GM12878 (cell line): ENCODE results near the gene SYT14.

Experiments used
- RCOR1 ChIP-seq: conservative IDR thresholded peaks from 2 replicates; pipeline ENCODE4 v1.6.1; 2012; ENCODE audit warnings: low read depth, low read length, improper control_type of control experiment
- RELA ChIP-seq: fragments of 450-650 bp; IDR thresholded peaks from 2 replicates; pipeline ENCODE4 v1.8.0; 2014; ENCODE audit warnings: borderline replicate concordance; ENCODE audit not compliant: partially characterized antibody
- SKIL ChIP-seq: fragments of 450-650 bp; IDR thresholded peaks from 2 replicates; pipeline ENCODE4 v1.6.1; 2017; ENCODE audit warnings: mild to moderate bottlenecking, low read depth, inconsistent platforms; ENCODE audit not compliant: poor library complexity, severe bottlenecking
- TF ChIP-seq, protein P1 (sequence below), 3 experiments: IDR thresholded peaks in 2 of 3; conservative IDR thresholded peaks in 1 of 3; 2 replicates each; pipeline ENCODE4 v1.5.1; 2011; ENCODE audit warnings: low read depth in 3 of 3, low read length in 3 of 3, mild to moderate bottlenecking in 3 of 3, control low read depth in 2 of 3, moderate library complexity in 2 of 3, inconsistent platforms in 1 of 3, mixed read lengths in 1 of 3; ENCODE audit not compliant: control insufficient read depth in 2 of 3, insufficient read depth in 1 of 3; ENCODE audit errors: extremely low read depth in 1 of 3

DNA sequence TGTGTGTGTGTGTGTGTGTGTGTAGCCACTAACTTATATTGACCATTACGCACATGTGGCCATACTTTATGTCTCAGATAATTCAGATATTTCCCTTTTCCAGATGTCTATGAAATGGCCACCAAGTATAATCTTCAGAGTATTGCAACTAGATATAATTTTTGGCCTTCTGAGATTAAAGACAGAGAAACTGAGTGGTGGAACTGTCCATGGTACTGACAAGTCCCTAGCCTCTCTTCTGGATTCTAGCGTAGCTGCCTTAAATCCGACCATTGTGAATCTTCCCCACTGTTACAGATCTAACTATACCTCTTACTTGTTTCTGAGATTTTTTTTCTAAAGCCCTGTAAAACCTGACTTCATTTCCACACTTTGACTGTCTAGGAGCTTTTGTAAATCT is 194.6 kb downstream of the SYT14 start:
- no peak for TF ChIP-seq RCOR1
- no peak for TF ChIP-seq SKIL
- TF ChIP-seq, protein P1, sequence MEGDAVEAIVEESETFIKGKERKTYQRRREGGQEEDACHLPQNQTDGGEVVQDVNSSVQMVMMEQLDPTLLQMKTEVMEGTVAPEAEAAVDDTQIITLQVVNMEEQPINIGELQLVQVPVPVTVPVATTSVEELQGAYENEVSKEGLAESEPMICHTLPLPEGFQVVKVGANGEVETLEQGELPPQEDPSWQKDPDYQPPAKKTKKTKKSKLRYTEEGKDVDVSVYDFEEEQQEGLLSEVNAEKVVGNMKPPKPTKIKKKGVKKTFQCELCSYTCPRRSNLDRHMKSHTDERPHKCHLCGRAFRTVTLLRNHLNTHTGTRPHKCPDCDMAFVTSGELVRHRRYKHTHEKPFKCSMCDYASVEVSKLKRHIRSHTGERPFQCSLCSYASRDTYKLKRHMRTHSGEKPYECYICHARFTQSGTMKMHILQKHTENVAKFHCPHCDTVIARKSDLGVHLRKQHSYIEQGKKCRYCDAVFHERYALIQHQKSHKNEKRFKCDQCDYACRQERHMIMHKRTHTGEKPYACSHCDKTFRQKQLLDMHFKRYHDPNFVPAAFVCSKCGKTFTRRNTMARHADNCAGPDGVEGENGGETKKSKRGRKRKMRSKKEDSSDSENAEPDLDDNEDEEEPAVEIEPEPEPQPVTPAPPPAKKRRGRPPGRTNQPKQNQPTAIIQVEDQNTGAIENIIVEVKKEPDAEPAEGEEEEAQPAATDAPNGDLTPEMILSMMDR (IDR thresholded peaks at IDR 0.05 in 2 of 3, conservative IDR thresholded peaks at IDR 0.05 in 1 of 3; ENCODE audit: control insufficient read depth in 2 of 3, extremely low read depth in 1 of 3, insufficient read depth in 1 of 3, low read depth in 3 of 3, low read length in 3 of 3): no peak
- no peak for TF ChIP-seq RELA
